Astrocyte (in vitro differentiated cells and primary cell): ENCODE measurements around the gene PLA1A. TPM values are rescaled to one million over a fixed set of nuclear protein-coding genes. Genes with fewer than 3 reads are reported as not detected.

ENCODE experiments used
- DNase-seq: peaks from one replicate; pipeline ENCODE4 v3.0.0-alpha.2; 2010; ENCODE audit warnings: low read depth
- FAIRE-seq: peaks from 2 replicates; lab custom pipeline; 2011; peaks lifted over from hg19 to GRCh38; lab: Jason Lieb, UNC
- H2AFZ ChIP-seq: 2 replicates; pipeline ENCODE4 v1.6.0; 2012; ENCODE audit warnings: low read depth, low read length, inconsistent platforms
- H3K27ac ChIP-seq: 2 replicates; pipeline ENCODE4 v1.5.1; 2011; ENCODE audit warnings: low read depth, low read length, inconsistent platforms
- H3K27me3 ChIP-seq: 2 replicates; pipeline ENCODE4 v1.6.0; 2011; ENCODE audit warnings: low read length, inconsistent platforms; ENCODE audit not compliant: insufficient read depth
- H3K36me3 ChIP-seq: 2 replicates; pipeline ENCODE4 v1.5.1; 2011; ENCODE audit warnings: low read length, inconsistent platforms; ENCODE audit not compliant: insufficient read depth
- H3K4me1 ChIP-seq: 2 replicates; pipeline ENCODE4 v1.5.1; 2011; ENCODE audit warnings: low read length, inconsistent platforms; ENCODE audit not compliant: insufficient read depth
- H3K4me2 ChIP-seq: 2 replicates; pipeline ENCODE4 v1.6.0; 2012; ENCODE audit warnings: low read length, inconsistent platforms
- H3K4me3 ChIP-seq: 2 replicates; pipeline ENCODE4 v1.5.1; 2011; ENCODE audit warnings: low read depth, mild to moderate bottlenecking, low read length, inconsistent platforms; ENCODE audit not compliant: insufficient read depth
- H3K79me2 ChIP-seq: 2 replicates; pipeline ENCODE4 v1.6.0; 2012; ENCODE audit warnings: mild to moderate bottlenecking, low read length, inconsistent platforms; ENCODE audit not compliant: insufficient read depth
- H3K9ac ChIP-seq: 2 replicates; pipeline ENCODE4 v1.6.0; 2012; ENCODE audit warnings: mild to moderate bottlenecking, low read length, inconsistent platforms
- H3K9me3 ChIP-seq: 2 replicates; pipeline ENCODE4 v1.5.1; 2012; ENCODE audit warnings: low read depth, mild to moderate bottlenecking, low read length, inconsistent platforms; ENCODE audit not compliant: insufficient read depth
- H4K20me1 ChIP-seq: 2 replicates; pipeline ENCODE4 v1.6.0; 2012; ENCODE audit warnings: low read length, inconsistent platforms; ENCODE audit not compliant: insufficient read depth
- H3K27ac Mint-ChIP-seq: one replicate; pipeline ENCODE4 v1.8.0; 2021; ENCODE audit warnings: mild to moderate bottlenecking, mixed read lengths; ENCODE audit not compliant: unreplicated experiment
- H3K27me3 Mint-ChIP-seq: one replicate; pipeline ENCODE4 v1.8.0; 2021; ENCODE audit warnings: low read depth, mixed read lengths; ENCODE audit not compliant: unreplicated experiment
- H3K36me3 Mint-ChIP-seq: one replicate; pipeline ENCODE4 v1.8.0; 2021; ENCODE audit warnings: low read depth, mixed read lengths; ENCODE audit not compliant: unreplicated experiment
- H3K4me1 Mint-ChIP-seq: one replicate; pipeline ENCODE4 v1.8.0; 2021; ENCODE audit warnings: low read depth, mixed read lengths; ENCODE audit not compliant: unreplicated experiment
- H3K4me3 Mint-ChIP-seq: one replicate; pipeline ENCODE4 v1.8.0; 2021; ENCODE audit warnings: mild to moderate bottlenecking, moderate library complexity, mixed read lengths; ENCODE audit not compliant: unreplicated experiment
- H3K9me3 Mint-ChIP-seq: one replicate; pipeline ENCODE4 v1.8.0; 2021; ENCODE audit warnings: mild to moderate bottlenecking, mixed read lengths; ENCODE audit not compliant: unreplicated experiment
- CTCF ChIP-seq: IDR thresholded peaks from 2 replicates; pipeline ENCODE4 v1.5.1; 2011; ENCODE audit warnings: low read depth, mild to moderate bottlenecking, inconsistent platforms, low read length, moderate library complexity; ENCODE audit not compliant: insufficient read depth
- EZH2 ChIP-seq: IDR thresholded peaks from 2 replicates; pipeline ENCODE4 v1.6.1; 2012; ENCODE audit warnings: mild to moderate bottlenecking, low read length, inconsistent platforms; ENCODE audit not compliant: insufficient read depth
- total RNA-seq: library from RNA; stranded (reverse); gene quantifications from 2 replicates; pipeline ENCODE4 v1.2.1, GENCODE V29; 2021

The PLA1A gene
- total RNA-seq, 1 donor from 2014 or later = 0.91 TPM

DNA sequence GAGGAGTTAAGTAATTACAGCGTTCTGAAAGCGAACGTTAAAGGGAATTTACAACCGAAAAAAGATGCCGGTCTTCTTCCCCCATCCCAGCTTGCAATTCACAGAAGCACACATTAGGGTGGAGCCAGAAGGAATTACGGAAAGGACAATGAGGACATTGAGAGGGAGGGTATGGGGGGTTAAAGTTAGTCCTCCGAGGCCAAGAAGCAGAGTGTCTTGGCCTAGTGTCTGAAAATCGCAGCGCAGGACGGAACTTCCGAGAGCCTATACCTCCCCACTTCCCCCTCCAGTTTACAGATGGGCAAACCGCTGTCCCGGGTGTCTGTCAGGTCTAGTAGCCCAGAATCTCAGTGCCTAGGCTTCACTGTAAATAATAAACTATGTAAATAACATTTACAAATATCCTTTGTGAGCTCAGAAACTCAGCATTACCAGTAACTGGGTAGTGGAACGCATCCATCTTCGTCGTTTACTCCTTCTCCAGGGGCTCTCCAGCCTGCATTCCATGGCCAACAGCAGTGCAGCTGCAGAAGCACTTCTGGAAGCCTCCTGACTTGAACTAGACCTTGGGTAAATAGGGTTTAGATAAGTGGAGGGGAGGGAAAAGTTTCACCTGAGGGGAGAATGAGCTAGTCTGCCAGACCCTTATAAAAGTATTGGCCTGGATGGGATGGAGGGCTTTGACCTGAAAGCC is 17.5 kb upstream of the PLA1A start:
- Histone ChIP-seq H3K4me1 (no peaks in the 10 kb centered on the region), H2AFZ (peak overlapping the region; percentile 81), H3K79me2 (no peaks in the 10 kb centered on the region), H4K20me1 (no peaks in the 10 kb centered on the region), H3K4me2 (peak overlapping the region; percentile 84), H3K9me3 (no peaks in the 10 kb centered on the region), H3K27ac (no peak overlapping the region), H3K9ac (peak overlapping the region; percentile 73), H3K4me3 (peak overlapping the region; percentile 67), H3K36me3 (no peaks in the 10 kb centered on the region), H3K27me3 (no peaks in the 10 kb centered on the region)
- Mint-ChIP-seq H3K27me3 (no peaks in the 10 kb centered on the region), H3K4me1 (peaks cover 2% of the 10 kb centered on the region), H3K9me3 (no peaks in the 10 kb centered on the region), H3K4me3 (peak overlapping the region; percentile 87), H3K36me3 (no peaks in the 10 kb centered on the region), H3K27ac (peak overlapping the region; percentile 96)
- DNase-seq (no peak), FAIRE-seq (no peak)
- TF ChIP-seq EZH2 (no peak), CTCF (no peak)

- Histone ChIP-seq H3K4me3 (no peak overlapping the region), H3K4me1 (no peaks in the 10 kb centered on the region), H4K20me1 (no peaks in the 10 kb centered on the region), H2AFZ (no peak overlapping the region), H3K27me3 (no peaks in the 10 kb centered on the region), H3K9me3 (no peaks in the 10 kb centered on the region), H3K4me2 (no peak overlapping the region), H3K36me3 (no peaks in the 10 kb centered on the region), H3K9ac (no peak overlapping the region), H3K79me2 (no peaks in the 10 kb centered on the region), H3K27ac (no peak overlapping the region)
- DNase-seq (no peak), FAIRE-seq (no peak)
- no peak overlapping the region for H3K27ac Mint-ChIP-seq
- no peaks in the 10 kb centered on the region for H3K27me3 Mint-ChIP-seq
- H3K36me3 Mint-ChIP-seq = no peaks in the 10 kb centered on the region
- H3K4me3 Mint-ChIP-seq = no peak overlapping the region
- peaks cover 6% of the 10 kb centered on the region for H3K4me1 Mint-ChIP-seq
- TF ChIP-seq EZH2 = no peak
- no peak for TF ChIP-seq CTCF
- no peaks in the 10 kb centered on the region for H3K9me3 Mint-ChIP-seq
These were observed 15.5 kb upstream of the PLA1A start for GRCh38 chr3:119582178-119582577.

- Histone ChIP-seq H3K4me2 (no peak overlapping the region), H3K27ac (no peak overlapping the region), H3K9me3 (no peaks in the 10 kb centered on the region), H3K27me3 (no peaks in the 10 kb centered on the region), H3K4me1 (no peaks in the 10 kb centered on the region), H4K20me1 (no peaks in the 10 kb centered on the region), H3K4me3 (no peak overlapping the region), H3K36me3 (no peaks in the 10 kb centered on the region), H2AFZ (no peak overlapping the region), H3K79me2 (no peaks in the 10 kb centered on the region), H3K9ac (no peak overlapping the region)
- FAIRE-seq = no peak
- Mint-ChIP-seq H3K9me3 (peaks cover 2% of the 10 kb centered on the region), H3K27me3 (no peaks in the 10 kb centered on the region), H3K27ac (no peak overlapping the region), H3K36me3 (no peaks in the 10 kb centered on the region), H3K4me1 (peaks cover 20% of the 10 kb centered on the region), H3K4me3 (no peak overlapping the region)
- TF ChIP-seq CTCF (no peak), EZH2 (no peak)
- DNase-seq = no peak
These were observed 12.5 kb upstream of the PLA1A start for GRCh38 chr3:119585208-119585607.
